NB4 (cell line): ENCODE data around the gene CADPS.

Source experiments
- MYC ChIP-seq: IDR thresholded peaks from 2 replicates; pipeline ENCODE4 v1.6.1; 2011; ENCODE audit warnings: low read depth, low read length
- POLR2A ChIP-seq: IDR thresholded peaks from 2 replicates; pipeline ENCODE4 v1.6.1; 2011; ENCODE audit warnings: mild to moderate bottlenecking; ENCODE audit not compliant: insufficient read length; ENCODE audit errors: extremely low read depth
- TF ChIP-seq, protein P1 (sequence below): IDR thresholded peaks from 2 replicates; pipeline ENCODE4 v1.6.1; 2011; ENCODE audit warnings: low read depth, low read length
- TF ChIP-seq, protein P2 (sequence below): IDR thresholded peaks from one replicate; pipeline ENCODE4 v1.5.1; 2012; ENCODE audit warnings: low read depth, low read length

DNA sequence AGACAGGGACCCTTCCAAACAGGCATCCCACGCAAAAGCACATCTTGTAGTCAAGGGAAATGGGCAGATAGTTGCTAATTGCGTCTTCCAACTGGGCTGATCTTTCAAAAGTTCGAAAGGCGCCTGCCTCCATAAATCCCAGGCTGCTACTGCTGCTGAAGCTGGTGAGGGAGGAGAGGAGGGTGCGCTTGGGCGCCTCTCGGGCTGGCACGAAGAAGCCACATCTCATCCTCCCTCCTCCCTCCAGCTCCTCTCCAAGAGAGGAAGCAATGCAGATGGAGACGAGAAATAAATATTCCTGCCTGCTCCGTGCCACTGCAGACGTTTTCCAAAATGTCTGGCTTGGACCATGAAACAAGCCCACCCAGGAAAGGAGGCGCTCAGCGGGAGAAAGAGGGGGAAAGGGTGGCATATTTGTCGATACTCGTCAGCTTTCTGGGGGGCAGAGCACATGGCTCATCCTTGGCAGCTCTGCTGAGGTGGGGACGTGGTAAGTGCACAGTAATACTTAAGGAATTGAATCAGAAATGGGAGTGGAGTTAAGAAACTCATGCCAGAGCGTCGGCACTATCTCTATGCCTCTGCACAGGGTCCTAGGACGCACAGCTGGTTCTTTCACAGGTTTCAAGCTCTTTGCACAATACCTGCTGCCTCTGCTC is 413.0 kb downstream of the CADPS start:
- TF ChIP-seq, protein P1, sequence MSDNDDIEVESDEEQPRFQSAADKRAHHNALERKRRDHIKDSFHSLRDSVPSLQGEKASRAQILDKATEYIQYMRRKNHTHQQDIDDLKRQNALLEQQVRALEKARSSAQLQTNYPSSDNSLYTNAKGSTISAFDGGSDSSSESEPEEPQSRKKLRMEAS: no peak
- TF ChIP-seq, protein P2, sequence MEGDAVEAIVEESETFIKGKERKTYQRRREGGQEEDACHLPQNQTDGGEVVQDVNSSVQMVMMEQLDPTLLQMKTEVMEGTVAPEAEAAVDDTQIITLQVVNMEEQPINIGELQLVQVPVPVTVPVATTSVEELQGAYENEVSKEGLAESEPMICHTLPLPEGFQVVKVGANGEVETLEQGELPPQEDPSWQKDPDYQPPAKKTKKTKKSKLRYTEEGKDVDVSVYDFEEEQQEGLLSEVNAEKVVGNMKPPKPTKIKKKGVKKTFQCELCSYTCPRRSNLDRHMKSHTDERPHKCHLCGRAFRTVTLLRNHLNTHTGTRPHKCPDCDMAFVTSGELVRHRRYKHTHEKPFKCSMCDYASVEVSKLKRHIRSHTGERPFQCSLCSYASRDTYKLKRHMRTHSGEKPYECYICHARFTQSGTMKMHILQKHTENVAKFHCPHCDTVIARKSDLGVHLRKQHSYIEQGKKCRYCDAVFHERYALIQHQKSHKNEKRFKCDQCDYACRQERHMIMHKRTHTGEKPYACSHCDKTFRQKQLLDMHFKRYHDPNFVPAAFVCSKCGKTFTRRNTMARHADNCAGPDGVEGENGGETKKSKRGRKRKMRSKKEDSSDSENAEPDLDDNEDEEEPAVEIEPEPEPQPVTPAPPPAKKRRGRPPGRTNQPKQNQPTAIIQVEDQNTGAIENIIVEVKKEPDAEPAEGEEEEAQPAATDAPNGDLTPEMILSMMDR: no peak
- TF ChIP-seq POLR2A (no peak), MYC (no peak)
